ENCODE measurements around the gene ENTHD1. TPM values are rescaled to one million over a fixed set of nuclear protein-coding genes. Genes with fewer than 3 reads are reported as not detected.
A peak's percentile ranks its signal among the peaks of the same experiment; 100 is the strongest.

ENTHD1 gene
- total and polyA plus RNA-seq, 10 of the 15 experiments (the other 5 are each of a cell fraction or from before 2014, with no cell fraction given), result 0.09 to 0.52 (median 0.21) TPM; not detected in 1

DNA sequence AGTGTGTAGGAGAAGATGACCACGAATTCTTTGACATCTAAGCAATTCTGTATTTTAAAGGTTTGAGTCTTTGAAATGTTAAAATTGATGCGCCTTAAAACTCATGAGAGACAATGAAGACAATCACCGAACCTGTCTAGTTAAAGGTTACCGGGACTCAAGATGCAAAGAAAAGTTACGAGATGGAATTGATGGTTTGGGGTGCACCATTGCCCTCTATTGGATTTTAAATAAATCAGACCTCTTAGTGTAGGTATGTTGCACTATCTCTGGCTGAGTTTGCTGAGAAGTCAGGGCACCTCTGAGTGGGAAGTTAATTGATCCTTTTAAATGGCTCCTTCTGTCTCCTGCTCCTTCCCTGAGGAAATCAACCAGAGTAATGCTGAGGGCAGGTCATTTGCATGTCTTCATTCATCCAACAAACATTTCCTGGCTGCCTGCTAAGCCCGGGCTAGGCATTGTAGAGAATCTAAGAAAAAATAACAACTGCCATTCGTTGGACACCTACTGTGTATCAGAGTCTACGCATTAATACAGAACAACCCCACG, 47.3 kb upstream of the ENTHD1 start:
- H3K9ac ChIP-seq (ENCODE audit: control insufficient read depth, insufficient read depth, low read length), result no peak overlapping the region
- BruUV-seq (replicated peaks), result no TSS peak
- no peak overlapping the region for H3K4me2 ChIP-seq (ENCODE audit: control insufficient read depth, insufficient read depth)
- POLR2A ChIA-PET, result no interaction called here
- H3K36me3 ChIP-seq (ENCODE audit: control insufficient read depth in 2 of 2, insufficient read depth in 2 of 2, low read length in 1 of 2), result peaks cover 8 to 11% of the 10 kb centered on the region in 2 experiments; a peak in 3 of 4 replicates
- DNase-seq (ENCODE audit: low read depth, low spot score), result no peak
- H3K27me3 ChIP-seq (replicated peaks in 1 of 2; ENCODE audit: control insufficient read depth in 2 of 2, insufficient read depth in 2 of 2, low read length in 1 of 2), result no peaks in the 10 kb centered on the region
- CTCF ChIA-PET, result interaction anchor here (2.9 kb wide), 1 partner anchor 8 kb away, joined by 37 read pairs; no protein-coding TSS in a partner anchor
- WGBS (ENCODE audit: insufficient coverage, insufficient replicate concordance, low lambda C conversion rate, missing lambda C conversion rate), result 53% methylated on average over 9 of the region's 9 CpGs
- ATAC-seq, result peak; percentile 32; the same call in 1 of the 3 replicates
- H3K27ac ChIP-seq (ENCODE audit: control insufficient read depth, insufficient read depth), result no peak overlapping the region
- H3K4me1 ChIP-seq (ENCODE audit: control insufficient read depth, insufficient read depth, low read length), result peaks cover 2% of the 10 kb centered on the region; the same call in 1 of the 2 replicates
- H3K79me2 ChIP-seq (ENCODE audit: control insufficient read depth, insufficient read depth, low read length), result peaks cover 57% of the 10 kb centered on the region
- SMC1A ChIA-PET (ENCODE audit: uncharacterized antibody, unreplicated experiment), result interaction anchor here (1.1 to 2.9 kb wide), 2 partner anchors 10 to 43 kb away, joined by 3 to 13 read pairs; no protein-coding TSS in a partner anchor
- FAIRE-seq, result no peak
- TF ChIP-seq CHD1 (IDR thresholded peaks at IDR 0.05; ENCODE audit: low read depth, low read length) (no peak), CTCF (IDR thresholded peaks at IDR 0.05 in 2 of 3, conservative IDR thresholded peaks at IDR 0.05 in 1 of 3; ENCODE audit: control insufficient read depth in 2 of 3, extremely low read depth in 1 of 3, insufficient read depth in 1 of 3, low read depth in 3 of 3, low read length in 3 of 3) (peak; percentile 1 to 45 (median 27); a peak in 3 of 6 replicates), ZNF217 (IDR thresholded peaks at IDR 0.05) (no peak), RAD21 (IDR thresholded peaks at IDR 0.05; ENCODE audit: insufficient read depth, low read depth, low read length) (peak; percentile 64), SMC3 (IDR thresholded peaks at IDR 0.05; ENCODE audit: borderline replicate concordance, low read length) (peak; percentile 14; the same call in 1 of the 2 replicates)
- H4K20me1 ChIP-seq (ENCODE audit: control insufficient read depth, insufficient read depth), result peaks cover 2% of the 10 kb centered on the region; the same call in 1 of the 2 replicates
- RAD21 ChIA-PET (ENCODE audit: unreplicated experiment), result no interaction called here
- no peak overlapping the region for H2AFZ ChIP-seq (ENCODE audit: control insufficient read depth, low read depth, low read length)
- in situ Hi-C loops (cut with MboI) (loop anchor here (5.0 kb wide), 1 partner anchor 399 kb away; no protein-coding TSS in a partner anchor), intact Hi-C loops (cut with micrococcal nuclease; ENCODE audit: unreplicated experiment) (no loop called here)
- H3K4me3 ChIP-seq, result no peak overlapping the region
- no peaks in the 10 kb centered on the region for H3K9me3 ChIP-seq (replicated peaks; ENCODE audit: control insufficient read depth, insufficient read depth, low read length)

Measured in GM12878 (cell line).